ENCODE measurements around the gene AFDN.

DNA sequence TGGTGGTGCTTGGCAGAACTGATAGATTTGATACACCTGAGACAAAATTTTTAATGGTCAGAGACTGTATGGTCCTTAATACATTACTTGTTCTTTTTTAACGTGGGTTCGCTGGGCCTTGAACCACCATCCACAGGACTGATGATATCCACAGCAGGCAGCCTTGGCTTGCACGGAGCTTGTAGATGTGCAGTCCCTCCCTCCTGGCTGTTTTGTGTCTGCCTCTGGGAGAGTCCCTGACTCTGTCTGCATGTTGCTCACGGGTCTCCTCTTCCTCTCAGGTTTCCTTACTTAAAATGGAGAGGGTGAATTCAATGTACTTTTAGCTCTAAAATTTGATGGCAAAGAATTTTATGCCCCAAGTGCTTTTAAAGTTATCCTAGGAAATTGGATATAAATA lies 188.3 kb downstream of the AFDN start:
- no peak for TF ChIP-seq GATA2 (IDR thresholded peaks at IDR 0.05; ENCODE audit: low read depth, low read length)
- no peak for TF ChIP-seq GATA3 (IDR thresholded peaks at IDR 0.05; ENCODE audit: low read depth, low read length)

Data from SH-SY5Y (cell line).